GM19372 (cell line): ENCODE results near the gene TIGAR.

Experiments used
- ATAC-seq: cut with Tn5 transposase; IDR thresholded peaks from one replicate; pipeline ENCODE4 v1.9.1; 2021; ENCODE audit warnings: mild to moderate bottlenecking, low read depth, moderate library complexity; ENCODE audit not compliant: unreplicated experiment

Gene TIGAR

GRCh38 chr12:4320853-4321701, at the start of gene TIGAR:
Gene TIGAR (plus strand): TSS chr12:4321213. CDS start chr12:4321272, 59 bp downstream.
- peak; percentile 97 for ATAC-seq

- ATAC-seq, result peak; percentile 58
Measured at GRCh38 chr12:4271717-4272423, 49.1 kb upstream of the TIGAR start.

- peak; percentile 6 for ATAC-seq
Measured at GRCh38 chr12:4272424-4273272, 48.4 kb upstream of the TIGAR start.

GRCh38 chr12:4273273-4273651, 47.8 kb upstream of the TIGAR start:
- no peak for ATAC-seq

- ATAC-seq, result no peak
Measured at GRCh38 chr12:4273652-4274395, 47.2 kb upstream of the TIGAR start, which contains the start of gene CCND2. Gene CCND2 (plus strand): TSS chr12:4273762. CDS start chr12:4274041, 279 bp downstream.

- no peak for ATAC-seq
Measured at GRCh38 chr12:4274396-4275015, 46.5 kb upstream of the TIGAR start.

GRCh38 chr12:4275016-4275869, 45.8 kb upstream of the TIGAR start:
- ATAC-seq, result no peak

- no peak for ATAC-seq
Measured at GRCh38 chr12:4275870-4276301, 45.1 kb upstream of the TIGAR start.

- ATAC-seq, result no peak
Measured at GRCh38 chr12:4276524-4277204, 44.3 kb upstream of the TIGAR start.

GRCh38 chr12:4277205-4277543, 43.8 kb upstream of the TIGAR start:
- ATAC-seq, result no peak

- ATAC-seq, result no peak
Measured at GRCh38 chr12:4277857-4278256, 43.2 kb upstream of the TIGAR start.

GRCh38 chr12:4278329-4279197, 42.5 kb upstream of the TIGAR start:
- ATAC-seq, result no peak

- ATAC-seq, result no peak
Measured at GRCh38 chr12:4279198-4279690, 41.8 kb upstream of the TIGAR start.

- ATAC-seq, result no peak
Measured at GRCh38 chr12:4280351-4281163, 40.5 kb upstream of the TIGAR start.

GRCh38 chr12:4281173-4281654, 39.8 kb upstream of the TIGAR start:
- no peak for ATAC-seq
